SK-N-SH treated with all-trans-retinoic acid at 6 μM for 48 hours (cell line): Measurements from ENCODE around the gene RCOR2.

Experiments used
- ATAC-seq: fragments of 200-7000 bp; cut with Tn5 transposase; 3 replicates; pipeline ENCODE4 v1.9.1; 2020; ENCODE audit warnings: mild to moderate bottlenecking, moderate library complexity
- ARNTL ChIP-seq: fragments of 450-650 bp; formaldehyde crosslinking; IDR thresholded peaks from 2 replicates; pipeline ENCODE4 v1.5.0; 2020; ENCODE audit warnings: low read depth, mild to moderate bottlenecking, moderate library complexity, borderline replicate concordance
- BACH2 ChIP-seq: fragments of 250-450 bp; sonication (Bioruptor Pico); IDR thresholded peaks from 2 replicates; pipeline ENCODE4 v1.9.0; 2021; ENCODE audit warnings: mild to moderate bottlenecking, borderline replicate concordance
- CSDC2 ChIP-seq: fragments of 250-450 bp; sonication (Bioruptor Pico); IDR thresholded peaks from 2 replicates; pipeline ENCODE4 v1.5.0; 2020; ENCODE audit warnings: mild to moderate bottlenecking, moderate library complexity
- ESRRG ChIP-seq: fragments of 250-450 bp; sonication (Bioruptor Pico); IDR thresholded peaks from 2 replicates; pipeline ENCODE4 v1.6.1; 2021; ENCODE audit warnings: mild to moderate bottlenecking
- GLIS3 ChIP-seq: fragments of 250-450 bp; sonication (Bioruptor Pico); IDR thresholded peaks from 2 replicates; pipeline ENCODE4 v1.5.0; 2020; ENCODE audit warnings: mild to moderate bottlenecking, moderate library complexity
- ISL1 ChIP-seq: fragments of 250-450 bp; sonication (Bioruptor Pico); IDR thresholded peaks from 2 replicates; pipeline ENCODE4 v2.1.2; 2022; ENCODE audit warnings: mild to moderate bottlenecking, moderate library complexity
- OSR1 ChIP-seq: fragments of 250-450 bp; sonication (Bioruptor Pico); IDR thresholded peaks from 2 replicates; pipeline ENCODE4 v1.8.0; 2022; ENCODE audit warnings: moderate library complexity, mild to moderate bottlenecking, inconsistent platforms
- PPARA ChIP-seq: fragments of 250-450 bp; sonication (Bioruptor Pico); IDR thresholded peaks from 2 replicates; pipeline ENCODE4 v1.5.0; 2020; ENCODE audit warnings: mild to moderate bottlenecking, borderline replicate concordance
- RARB ChIP-seq: fragments of 250-450 bp; sonication (Bioruptor Pico); IDR thresholded peaks from 2 replicates; pipeline ENCODE4 v1.8.0; 2021; ENCODE audit warnings: mild to moderate bottlenecking, moderate library complexity
- SNAI2 ChIP-seq: fragments of 250-450 bp; sonication (Bioruptor Pico); IDR thresholded peaks from 2 replicates; pipeline ENCODE4 v1.5.0; 2020; ENCODE audit warnings: mild to moderate bottlenecking, moderate library complexity
- TCF4 ChIP-seq: fragments of 250-450 bp; sonication (Bioruptor Pico); IDR thresholded peaks from 2 replicates; pipeline ENCODE4 v1.8.0; 2021; ENCODE audit warnings: mild to moderate bottlenecking, moderate library complexity, borderline replicate concordance
- TOX ChIP-seq: fragments of 250-450 bp; sonication (Bioruptor Pico); IDR thresholded peaks from 2 replicates; pipeline ENCODE4 v1.8.0; 2021; ENCODE audit warnings: mild to moderate bottlenecking, moderate library complexity, borderline replicate concordance
- ZC3H10 ChIP-seq: fragments of 250-450 bp; sonication (Bioruptor Pico); IDR thresholded peaks from 2 replicates; pipeline ENCODE4 v1.5.1; 2021; ENCODE audit warnings: mild to moderate bottlenecking, moderate library complexity
- ZFP30 ChIP-seq: fragments of 450-650 bp; formaldehyde crosslinking; IDR thresholded peaks from 2 replicates; pipeline ENCODE4 v1.5.0; 2022; ENCODE audit warnings: mild to moderate bottlenecking, moderate library complexity
- ZNF565 ChIP-seq: fragments of 450-650 bp; formaldehyde crosslinking; conservative IDR thresholded peaks from 2 replicates; pipeline ENCODE4 v1.5.0; 2020; ENCODE audit warnings: low read depth, mild to moderate bottlenecking, moderate library complexity
- ZNF70 ChIP-seq: fragments of 450-650 bp; formaldehyde crosslinking; IDR thresholded peaks from 2 replicates; pipeline ENCODE4 v1.5.0; 2020; ENCODE audit warnings: mild to moderate bottlenecking, moderate library complexity
- ZNF8 ChIP-seq: fragments of 450-650 bp; formaldehyde crosslinking; IDR thresholded peaks from 2 replicates; pipeline ENCODE4 v1.5.0; 2020; ENCODE audit warnings: mild to moderate bottlenecking, moderate library complexity
- TF ChIP-seq, protein P1 (sequence below): fragments of 250-450 bp; sonication (Bioruptor Pico); IDR thresholded peaks from 2 replicates; pipeline ENCODE4 v1.8.0; 2021; ENCODE audit warnings: low read depth, mild to moderate bottlenecking, moderate library complexity, borderline replicate concordance
- TF ChIP-seq, protein P2 (sequence below): fragments of 250-450 bp; sonication (Bioruptor Pico); IDR thresholded peaks from 2 replicates; pipeline ENCODE4 v1.5.0; 2020; ENCODE audit warnings: mild to moderate bottlenecking, moderate library complexity
- TF ChIP-seq, protein P3 (sequence below): fragments of 250-450 bp; sonication (Bioruptor Pico); IDR thresholded peaks from 2 replicates; pipeline ENCODE4 v1.5.1; 2021; ENCODE audit warnings: mild to moderate bottlenecking, moderate library complexity
- TF ChIP-seq, protein P4 (sequence below): fragments of 250-450 bp; sonication (Bioruptor Pico); IDR thresholded peaks from 2 replicates; pipeline ENCODE4 v1.5.1; 2020; ENCODE audit warnings: low read depth, mild to moderate bottlenecking, moderate library complexity

The RCOR2 gene

DNA sequence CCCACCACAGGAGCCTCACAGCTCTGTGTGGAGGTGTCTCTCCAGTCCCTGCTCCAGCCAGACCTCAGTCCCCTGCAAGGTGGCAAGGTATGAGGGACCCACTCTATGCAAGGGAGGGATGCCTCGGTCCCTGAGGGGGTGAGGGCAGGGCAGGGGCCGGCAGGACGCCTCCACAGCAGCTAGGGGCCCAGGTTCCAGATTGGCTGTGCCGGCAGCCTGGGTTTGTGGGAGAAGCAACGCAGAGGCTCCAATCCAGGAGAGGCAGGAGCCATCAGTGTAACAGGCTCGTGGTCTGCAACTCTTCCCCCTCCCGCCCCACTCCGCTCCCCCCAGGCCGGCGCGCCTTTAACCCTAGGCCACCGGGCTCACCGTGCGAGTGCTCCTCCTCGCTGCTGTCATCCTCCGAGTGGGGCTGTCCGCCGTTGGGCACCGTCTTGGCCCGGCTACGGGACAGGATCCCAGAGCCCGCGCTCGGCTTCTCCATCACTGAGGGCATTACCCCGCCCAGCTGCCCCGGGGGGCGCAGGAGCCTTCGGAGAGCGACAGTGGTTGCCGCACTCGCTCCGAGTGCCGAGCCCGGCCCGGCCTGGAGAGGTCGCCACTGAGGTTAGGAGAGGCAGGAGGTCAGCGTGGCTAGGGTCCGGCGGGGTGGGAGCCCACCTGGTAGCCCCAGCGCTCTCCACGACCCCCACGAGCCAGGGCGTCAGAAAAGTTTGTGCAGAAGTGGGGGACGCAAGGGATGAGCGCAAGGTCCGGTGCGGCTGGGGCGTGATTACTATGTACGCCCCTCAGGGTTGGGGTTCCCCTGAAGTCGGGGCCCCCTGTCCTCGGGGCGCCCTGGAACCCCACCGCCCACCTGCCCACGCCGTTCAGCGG is 765 bp downstream of the RCOR2 start:
- TF ChIP-seq TOX (CRISPR knock-in tag) (no peak), ZNF70 (CRISPR knock-in tag) (0 out of 2 replicates have a peak, but pooled peaks have one; percentile 20)
- peak; percentile 59 for ATAC-seq

DNA sequence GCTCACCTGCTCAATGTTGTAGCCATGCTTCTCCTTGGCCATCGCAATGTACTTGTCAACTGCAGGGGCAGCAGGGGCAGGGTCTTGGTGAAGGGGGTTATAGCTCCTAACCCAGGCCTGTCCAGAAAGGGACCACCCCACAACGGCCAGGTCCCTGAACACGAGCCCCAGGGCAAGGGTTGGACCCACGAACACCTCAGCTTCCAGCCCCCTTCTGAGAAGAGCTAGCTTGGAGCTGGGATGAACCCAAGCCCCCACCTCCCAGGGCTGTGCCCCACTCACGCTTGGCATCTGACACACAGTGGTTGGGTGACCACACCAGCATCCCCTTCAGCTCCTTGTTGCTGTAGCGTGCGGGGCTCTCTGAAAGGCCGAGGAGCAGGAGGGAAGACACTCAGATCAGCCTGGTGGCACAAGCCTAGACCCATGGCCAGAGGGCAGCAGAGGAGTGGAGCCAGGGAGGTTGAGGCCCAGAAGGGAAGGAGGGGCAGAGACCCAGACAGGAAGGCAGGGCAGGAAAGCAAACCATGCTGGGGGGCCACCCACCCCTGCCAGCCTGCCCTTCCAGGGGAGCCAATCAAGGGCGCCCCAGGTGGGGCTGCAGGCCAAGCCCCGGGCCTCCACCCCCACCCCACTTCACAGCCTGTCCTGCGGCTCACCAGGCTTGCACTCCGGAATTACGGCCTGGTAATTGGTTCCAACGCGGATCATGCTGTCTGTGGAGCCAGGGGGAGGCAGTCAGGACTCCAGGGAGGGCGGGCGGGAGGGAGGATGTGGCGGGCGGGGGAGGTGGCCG is 1.9 kb downstream of the RCOR2 start:
- no peak for TF ChIP-seq OSR1 (CRISPR knock-in tag)
- no peak for TF ChIP-seq GLIS3 (CRISPR knock-in tag)
- TF ChIP-seq, protein P1, sequence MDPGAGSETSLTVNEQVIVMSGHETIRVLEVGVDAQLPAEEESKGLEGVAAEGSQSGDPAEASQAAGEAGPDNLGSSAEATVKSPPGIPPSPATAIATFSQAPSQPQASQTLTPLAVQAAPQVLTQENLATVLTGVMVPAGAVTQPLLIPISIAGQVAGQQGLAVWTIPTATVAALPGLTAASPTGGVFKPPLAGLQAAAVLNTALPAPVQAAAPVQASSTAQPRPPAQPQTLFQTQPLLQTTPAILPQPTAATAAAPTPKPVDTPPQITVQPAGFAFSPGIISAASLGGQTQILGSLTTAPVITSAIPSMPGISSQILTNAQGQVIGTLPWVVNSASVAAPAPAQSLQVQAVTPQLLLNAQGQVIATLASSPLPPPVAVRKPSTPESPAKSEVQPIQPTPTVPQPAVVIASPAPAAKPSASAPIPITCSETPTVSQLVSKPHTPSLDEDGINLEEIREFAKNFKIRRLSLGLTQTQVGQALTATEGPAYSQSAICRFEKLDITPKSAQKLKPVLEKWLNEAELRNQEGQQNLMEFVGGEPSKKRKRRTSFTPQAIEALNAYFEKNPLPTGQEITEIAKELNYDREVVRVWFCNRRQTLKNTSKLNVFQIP (CRISPR knock-in tag), result no peak
- no peak for TF ChIP-seq ZFP30 (CRISPR knock-in tag)
- no peak for TF ChIP-seq ESRRG (CRISPR knock-in tag)
- no peak for TF ChIP-seq ZNF565 (CRISPR knock-in tag)
- TF ChIP-seq, protein P2, sequence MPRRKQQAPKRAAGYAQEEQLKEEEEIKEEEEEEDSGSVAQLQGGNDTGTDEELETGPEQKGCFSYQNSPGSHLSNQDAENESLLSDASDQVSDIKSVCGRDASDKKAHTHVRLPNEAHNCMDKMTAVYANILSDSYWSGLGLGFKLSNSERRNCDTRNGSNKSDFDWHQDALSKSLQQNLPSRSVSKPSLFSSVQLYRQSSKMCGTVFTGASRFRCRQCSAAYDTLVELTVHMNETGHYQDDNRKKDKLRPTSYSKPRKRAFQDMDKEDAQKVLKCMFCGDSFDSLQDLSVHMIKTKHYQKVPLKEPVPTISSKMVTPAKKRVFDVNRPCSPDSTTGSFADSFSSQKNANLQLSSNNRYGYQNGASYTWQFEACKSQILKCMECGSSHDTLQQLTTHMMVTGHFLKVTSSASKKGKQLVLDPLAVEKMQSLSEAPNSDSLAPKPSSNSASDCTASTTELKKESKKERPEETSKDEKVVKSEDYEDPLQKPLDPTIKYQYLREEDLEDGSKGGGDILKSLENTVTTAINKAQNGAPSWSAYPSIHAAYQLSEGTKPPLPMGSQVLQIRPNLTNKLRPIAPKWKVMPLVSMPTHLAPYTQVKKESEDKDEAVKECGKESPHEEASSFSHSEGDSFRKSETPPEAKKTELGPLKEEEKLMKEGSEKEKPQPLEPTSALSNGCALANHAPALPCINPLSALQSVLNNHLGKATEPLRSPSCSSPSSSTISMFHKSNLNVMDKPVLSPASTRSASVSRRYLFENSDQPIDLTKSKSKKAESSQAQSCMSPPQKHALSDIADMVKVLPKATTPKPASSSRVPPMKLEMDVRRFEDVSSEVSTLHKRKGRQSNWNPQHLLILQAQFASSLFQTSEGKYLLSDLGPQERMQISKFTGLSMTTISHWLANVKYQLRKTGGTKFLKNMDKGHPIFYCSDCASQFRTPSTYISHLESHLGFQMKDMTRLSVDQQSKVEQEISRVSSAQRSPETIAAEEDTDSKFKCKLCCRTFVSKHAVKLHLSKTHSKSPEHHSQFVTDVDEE, result no peak
- TF ChIP-seq SNAI2 (CRISPR knock-in tag), result no peak
- TF ChIP-seq, protein P3, sequence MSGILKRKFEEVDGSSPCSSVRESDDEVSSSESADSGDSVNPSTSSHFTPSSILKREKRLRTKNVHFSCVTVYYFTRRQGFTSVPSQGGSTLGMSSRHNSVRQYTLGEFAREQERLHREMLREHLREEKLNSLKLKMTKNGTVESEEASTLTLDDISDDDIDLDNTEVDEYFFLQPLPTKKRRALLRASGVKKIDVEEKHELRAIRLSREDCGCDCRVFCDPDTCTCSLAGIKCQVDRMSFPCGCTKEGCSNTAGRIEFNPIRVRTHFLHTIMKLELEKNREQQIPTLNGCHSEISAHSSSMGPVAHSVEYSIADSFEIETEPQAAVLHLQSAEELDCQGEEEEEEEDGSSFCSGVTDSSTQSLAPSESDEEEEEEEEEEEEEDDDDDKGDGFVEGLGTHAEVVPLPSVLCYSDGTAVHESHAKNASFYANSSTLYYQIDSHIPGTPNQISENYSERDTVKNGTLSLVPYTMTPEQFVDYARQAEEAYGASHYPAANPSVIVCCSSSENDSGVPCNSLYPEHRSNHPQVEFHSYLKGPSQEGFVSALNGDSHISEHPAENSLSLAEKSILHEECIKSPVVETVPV, result no peak
- no peak for TF ChIP-seq CSDC2 (CRISPR knock-in tag)
- TF ChIP-seq, all 23 proteins: peak for 0

DNA sequence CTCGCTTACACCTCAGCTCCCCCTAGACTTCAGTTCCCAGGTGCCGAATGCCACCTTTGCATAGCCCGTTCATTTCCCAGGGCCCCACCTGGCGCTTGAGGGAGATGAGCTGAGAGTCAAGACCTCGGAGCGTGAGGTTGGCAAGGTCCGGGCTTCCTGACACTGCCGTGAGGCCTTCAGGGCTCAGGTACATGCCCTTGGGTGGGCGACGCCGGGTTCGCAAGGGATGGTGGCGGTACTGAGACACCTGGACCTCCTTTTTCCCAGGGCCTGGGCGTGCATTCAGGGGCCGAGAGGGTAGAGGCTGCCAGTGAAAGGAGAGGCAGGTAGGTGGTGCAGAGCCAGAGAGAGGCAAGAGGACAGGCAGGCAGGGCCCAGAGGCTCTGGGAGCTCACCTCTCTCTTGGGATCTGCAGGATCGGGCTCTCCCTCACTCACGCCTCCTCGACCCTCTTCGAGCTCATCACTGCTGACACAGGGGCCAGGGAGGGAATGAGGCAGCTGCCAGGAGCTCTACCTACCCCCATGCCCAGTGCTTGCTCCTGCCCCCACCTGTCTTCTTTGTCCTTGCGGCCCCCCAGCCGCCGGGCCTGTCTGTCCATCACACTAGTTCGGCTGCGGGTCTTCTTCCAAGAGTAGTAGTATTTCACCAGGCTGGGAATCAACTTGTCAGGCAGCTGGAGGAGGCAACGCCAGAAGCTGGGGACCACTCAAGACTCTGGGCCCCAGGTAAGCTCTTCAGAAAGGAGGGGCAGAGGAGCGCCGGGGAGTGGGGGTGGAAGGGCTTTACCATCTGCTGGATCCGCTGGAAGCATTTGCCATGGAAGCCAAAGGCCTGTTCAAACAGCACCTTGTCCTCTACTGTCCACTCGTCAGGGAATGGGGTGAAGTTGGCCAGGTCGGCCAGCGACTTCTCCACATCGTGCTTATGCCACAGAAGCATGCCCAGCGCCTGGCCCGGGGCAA is 2.8 kb downstream of the RCOR2 start:
- ATAC-seq, result no peak
- TF ChIP-seq ARNTL (CRISPR knock-in tag) (no peak), ZC3H10 (CRISPR knock-in tag) (no peak), ZFP30 (CRISPR knock-in tag) (no peak), CSDC2 (CRISPR knock-in tag) (no peak), PPARA (CRISPR knock-in tag) (no peak), BACH2 (no peak), ZNF70 (CRISPR knock-in tag) (no peak), RARB (no peak), ISL1 (CRISPR knock-in tag) (no peak), ZNF8 (no peak), TOX (CRISPR knock-in tag) (no peak), ESRRG (CRISPR knock-in tag) (no peak), SNAI2 (CRISPR knock-in tag) (no peak), TCF4 (CRISPR knock-in tag) (no peak), OSR1 (CRISPR knock-in tag) (no peak)
- TF ChIP-seq, protein P2, result no peak
- TF ChIP-seq, protein P3, result no peak
- TF ChIP-seq, protein P4, sequence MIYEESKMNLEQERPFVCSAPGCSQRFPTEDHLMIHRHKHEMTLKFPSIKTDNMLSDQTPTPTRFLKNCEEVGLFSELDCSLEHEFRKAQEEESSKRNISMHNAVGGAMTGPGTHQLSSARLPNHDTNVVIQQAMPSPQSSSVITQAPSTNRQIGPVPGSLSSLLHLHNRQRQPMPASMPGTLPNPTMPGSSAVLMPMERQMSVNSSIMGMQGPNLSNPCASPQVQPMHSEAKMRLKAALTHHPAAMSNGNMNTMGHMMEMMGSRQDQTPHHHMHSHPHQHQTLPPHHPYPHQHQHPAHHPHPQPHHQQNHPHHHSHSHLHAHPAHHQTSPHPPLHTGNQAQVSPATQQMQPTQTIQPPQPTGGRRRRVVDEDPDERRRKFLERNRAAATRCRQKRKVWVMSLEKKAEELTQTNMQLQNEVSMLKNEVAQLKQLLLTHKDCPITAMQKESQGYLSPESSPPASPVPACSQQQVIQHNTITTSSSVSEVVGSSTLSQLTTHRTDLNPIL (CRISPR knock-in tag), result no peak

More for the DNA sequence above, 1.9 kb downstream of the RCOR2 start:
- ATAC-seq, result no peak
